Stimulated activated CD4-positive, alpha-beta T cell treated with anti-CD3 and anti-CD28 coated beads, TNF-alpha, amount 100 ng/mL, for 48 hours (primary cell): ENCODE results near the gene FAM83E.

ENCODE experiments used
- DNase-seq, 3 donors: peaks; one replicate each; pipeline ENCODE4 v3.0.0-alpha.2; 2020; ENCODE audit warnings: low read depth in 3 of 3

The FAM83E gene

DNA sequence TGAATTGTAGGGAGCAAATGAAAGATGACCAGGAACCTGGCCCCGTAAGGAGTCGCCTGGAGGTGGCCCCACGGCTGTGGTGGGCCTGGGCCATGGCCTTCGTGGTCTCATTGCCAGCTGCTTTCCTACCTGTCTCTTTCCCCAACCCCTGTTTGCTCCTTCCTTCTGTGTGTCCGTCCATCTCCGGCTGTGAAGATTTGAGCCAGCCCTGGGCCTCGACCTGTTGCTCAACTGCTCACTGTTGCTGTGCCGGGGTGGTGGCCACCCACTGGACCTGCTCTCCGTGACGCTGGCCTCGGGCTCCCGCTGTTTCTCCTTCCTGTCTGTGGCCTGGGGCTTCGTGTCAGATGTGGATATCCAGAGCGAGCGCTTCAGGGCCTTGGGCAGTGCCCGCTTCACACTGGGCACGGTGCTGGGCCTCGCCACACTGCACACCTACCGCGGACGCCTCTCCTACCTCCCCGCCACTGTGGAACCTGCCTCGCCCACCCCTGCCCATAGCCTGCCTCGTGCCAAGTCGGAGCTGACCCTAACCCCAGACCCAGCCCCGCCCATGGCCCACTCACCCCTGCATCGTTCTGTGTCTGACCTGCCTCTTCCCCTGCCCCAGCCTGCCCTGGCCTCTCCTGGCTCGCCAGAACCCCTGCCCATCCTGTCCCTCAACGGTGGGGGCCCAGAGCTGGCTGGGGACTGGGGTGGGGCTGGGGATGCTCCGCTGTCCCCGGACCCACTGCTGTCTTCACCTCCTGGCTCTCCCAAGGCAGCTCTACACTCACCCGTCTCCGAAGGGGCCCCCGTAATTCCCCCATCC lies 13.8 kb upstream of the FAM83E start:
- no peak for DNase-seq

DNA sequence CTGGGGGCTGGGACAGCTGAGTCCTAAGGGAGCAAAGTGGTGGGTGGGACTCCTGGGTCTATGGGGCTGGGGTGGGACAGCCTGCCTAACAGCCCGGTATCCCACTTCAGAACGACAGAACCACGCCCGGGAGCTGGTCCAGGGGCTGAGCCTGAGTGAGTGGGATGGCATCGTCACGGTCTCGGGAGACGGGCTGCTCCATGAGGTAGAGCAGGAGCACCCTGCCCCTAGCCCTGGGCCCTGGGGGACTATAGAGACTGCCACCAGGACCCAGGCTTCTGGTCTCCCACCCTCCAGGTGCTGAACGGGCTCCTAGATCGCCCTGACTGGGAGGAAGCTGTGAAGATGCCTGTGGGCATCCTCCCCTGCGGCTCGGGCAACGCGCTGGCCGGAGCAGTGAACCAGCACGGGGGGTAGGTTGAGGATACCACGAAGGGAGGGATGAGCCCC lies 13.0 kb upstream of the FAM83E start:
- no peak for DNase-seq

GRCh38 chr19:48627201-48627864 lies 12.5 kb upstream of the FAM83E start:
- no peak for DNase-seq

DNA sequence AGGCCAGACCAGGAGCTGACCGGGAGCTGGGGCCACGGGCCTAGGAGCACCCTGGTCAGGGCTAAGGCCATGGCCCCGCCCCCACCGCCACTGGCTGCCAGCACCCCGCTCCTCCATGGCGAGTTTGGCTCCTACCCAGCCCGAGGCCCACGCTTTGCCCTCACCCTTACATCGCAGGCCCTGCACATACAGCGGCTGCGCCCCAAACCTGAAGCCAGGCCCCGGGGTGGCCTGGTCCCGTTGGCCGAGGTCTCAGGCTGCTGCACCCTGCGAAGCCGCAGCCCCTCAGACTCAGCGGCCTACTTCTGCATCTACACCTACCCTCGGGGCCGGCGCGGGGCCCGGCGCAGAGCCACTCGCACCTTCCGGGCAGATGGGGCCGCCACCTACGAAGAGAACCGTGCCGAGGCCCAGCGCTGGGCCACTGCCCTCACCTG lies 11.0 kb upstream of the FAM83E start:
- DNase-seq, result no peak

- DNase-seq, result no peak
Measured at GRCh38 chr19:48624791-48625723, 10.2 kb upstream of the FAM83E start.

- DNase-seq, result peak; percentile 95 to 99 (median 96)
Measured at GRCh38 chr19:48624067-48624594, 9.3 kb upstream of the FAM83E start.

- DNase-seq, result no peak
Measured at GRCh38 chr19:48623556-48624066, 8.7 kb upstream of the FAM83E start.

GRCh38 chr19:48619692-48620585 lies 5.1 kb upstream of the FAM83E start:
- DNase-seq, result no peak

DNA sequence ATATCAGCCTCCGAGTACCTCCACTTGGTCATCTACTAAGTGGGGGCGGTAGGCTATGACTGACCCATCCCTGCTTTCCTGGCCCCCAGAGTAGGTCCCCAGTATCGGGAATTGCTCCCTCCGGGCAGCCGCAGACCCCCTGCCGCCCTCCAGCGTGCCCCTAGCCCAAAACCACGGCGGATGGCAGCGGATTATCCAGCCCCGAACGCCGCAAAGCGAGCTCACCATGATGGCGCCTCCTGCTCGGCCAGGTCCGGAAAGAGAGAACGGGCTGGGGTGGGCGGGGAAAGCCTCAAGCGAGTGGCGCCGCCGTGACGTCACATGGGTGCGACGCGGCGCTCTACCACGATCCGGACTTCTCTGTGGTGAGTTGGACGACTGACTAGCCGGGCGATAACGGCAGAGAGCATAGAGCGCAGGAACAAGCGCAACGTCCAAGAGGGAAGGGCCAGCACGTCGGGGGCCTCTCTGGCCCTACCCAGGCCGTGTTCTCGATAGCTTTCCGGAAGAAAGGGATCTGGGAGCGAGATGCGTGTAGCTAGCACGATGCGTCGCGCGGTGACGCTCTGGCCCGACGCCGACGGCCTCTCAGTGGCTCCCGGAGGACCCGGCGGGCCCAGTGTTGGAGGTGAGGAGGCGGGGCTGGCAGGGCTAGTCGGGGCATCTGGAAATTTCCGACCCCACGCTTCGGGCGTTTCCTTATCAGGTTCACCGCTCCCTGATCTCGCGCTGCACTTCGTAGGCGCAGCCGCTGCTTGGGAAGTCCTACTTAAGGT lies 4.2 kb upstream of the FAM83E start, which contains the start of the genes RPL18 and SPHK2:
Gene RPL18 (minus strand): TSS at position 263 of the 776 bp plus-strand sequence. CDS start 35 bp downstream, at position 228.
Gene SPHK2 (plus strand): TSS at position 591 of the 776 bp plus-strand sequence. CDS start 1,009 bp downstream, outside the sequence.
- peak; percentile 90 to 94 (median 93) for DNase-seq

DNA sequence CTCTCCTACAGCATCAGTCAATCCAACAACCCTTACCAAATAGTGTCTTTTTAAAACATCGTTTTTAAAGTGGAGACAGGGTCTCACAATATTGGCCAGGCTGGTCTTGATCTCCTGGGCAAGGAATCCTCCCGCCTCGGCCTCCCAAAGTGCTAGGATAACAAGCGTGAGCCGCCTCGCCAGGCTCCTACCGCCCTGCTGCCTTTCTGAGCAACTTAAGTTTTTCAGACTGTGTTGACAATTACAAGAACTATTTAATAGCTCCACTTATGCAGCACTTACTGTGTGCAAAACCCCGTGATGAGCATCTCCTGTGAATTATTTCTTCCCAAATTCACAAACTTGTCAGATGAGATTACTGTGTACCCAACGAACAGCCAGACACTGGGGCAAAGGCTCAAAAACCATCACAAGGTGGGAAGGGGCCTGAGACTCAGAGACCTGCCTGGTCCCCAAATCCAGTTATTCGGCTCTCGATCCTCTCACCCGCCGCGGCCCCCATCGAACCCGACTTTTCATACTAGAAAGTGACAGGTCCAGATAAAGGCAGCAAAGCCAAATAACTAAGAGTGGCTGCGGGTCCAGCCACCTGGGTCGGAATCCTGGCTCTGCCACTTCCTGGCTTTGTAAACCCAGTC lies 3.5 kb upstream of the FAM83E start:
- DNase-seq, result no peak

- DNase-seq, result no peak
Measured at GRCh38 chr19:48617146-48617937, 2.5 kb upstream of the FAM83E start.

- DNase-seq, result no peak
Measured at GRCh38 chr19:48616491-48617056, 1.7 kb upstream of the FAM83E start.

- no peak for DNase-seq
Measured at GRCh38 chr19:48616041-48616436, 1.2 kb upstream of the FAM83E start.

DNA sequence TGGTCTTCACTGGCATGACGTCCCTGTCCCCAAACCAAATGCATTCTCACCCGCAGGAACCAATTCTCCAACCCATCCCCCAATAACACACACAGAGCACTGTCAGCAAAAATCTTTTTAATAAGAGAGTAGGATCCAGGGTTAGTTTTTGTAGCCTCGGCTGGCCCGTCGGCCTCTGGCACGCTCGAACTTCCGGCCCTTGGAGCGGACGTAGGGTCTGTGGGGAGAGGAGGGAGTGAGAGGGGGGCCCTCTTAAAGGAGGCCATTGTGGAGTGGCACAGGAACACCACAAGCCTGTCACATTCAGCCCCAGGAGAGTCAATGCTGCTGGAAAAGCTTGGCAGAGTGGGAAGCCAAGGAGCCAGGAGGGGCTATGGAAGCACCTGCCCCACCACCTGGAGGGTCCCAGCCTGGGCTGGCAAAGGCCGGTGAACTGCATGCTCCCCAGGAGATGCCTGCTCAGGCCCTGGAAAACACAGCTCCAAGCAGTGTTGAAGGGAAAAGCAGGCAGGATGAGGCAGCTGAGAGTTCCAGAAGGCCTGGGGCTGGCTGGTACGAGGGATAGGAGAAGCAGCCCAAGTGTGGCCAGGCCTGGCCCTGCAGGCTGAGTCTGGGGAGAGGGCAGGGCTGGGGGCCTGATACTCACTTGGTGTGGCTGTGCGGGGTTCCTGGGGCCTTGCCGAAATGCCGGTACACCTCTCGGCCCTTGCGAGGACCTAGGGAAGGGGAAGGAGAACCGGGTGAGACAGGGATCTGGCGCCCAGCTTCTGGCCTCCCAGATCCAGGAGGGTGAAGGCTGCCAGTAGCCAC lies 560 bp upstream of the FAM83E start:
- DNase-seq, result no peak

GRCh38 chr19:48613852-48614435 lies 932 bp downstream of the FAM83E start:
- no peak for DNase-seq

DNA sequence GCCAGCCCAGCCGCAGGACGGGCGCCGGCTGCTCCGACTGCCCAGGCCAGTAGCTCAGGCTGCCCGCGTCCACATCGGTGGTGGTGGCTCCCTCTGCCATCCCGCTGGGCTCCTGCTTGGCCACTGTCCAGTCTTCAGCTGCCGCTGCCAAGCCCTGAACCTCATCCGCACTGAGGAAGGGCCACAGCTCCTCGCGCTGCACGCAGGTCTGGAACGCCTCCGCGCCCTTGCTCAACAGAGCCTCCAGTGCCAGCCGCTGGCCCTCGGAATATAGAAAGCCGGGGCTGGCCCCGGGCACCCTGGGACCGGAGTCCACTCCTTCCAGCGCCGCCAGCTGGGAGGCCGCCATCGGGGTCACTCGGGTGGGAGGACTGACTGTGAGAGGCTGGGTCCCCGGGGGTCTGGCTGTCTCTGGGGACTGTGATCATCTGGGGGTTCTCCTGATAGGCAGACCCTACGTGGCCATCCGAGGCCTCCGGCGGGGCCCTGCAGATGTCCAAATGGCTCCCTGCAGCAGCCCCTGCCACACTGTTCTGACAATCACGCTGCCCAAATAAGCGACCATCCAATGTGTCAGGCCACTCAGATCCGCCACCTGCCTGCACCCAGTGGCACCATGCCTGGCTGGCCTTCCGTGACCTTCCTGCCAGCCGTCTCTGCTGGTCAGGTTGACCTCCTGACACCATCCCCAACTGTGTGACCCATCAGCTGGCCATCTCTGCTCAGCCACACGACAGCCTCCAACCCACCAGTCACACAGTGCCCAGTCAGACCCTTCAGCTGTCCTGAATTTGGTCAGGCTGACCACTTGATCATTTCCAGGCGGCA lies 1.6 kb downstream of the FAM83E start:
- DNase-seq, result no peak
